HepG2 (cell line): ENCODE results near the gene ZCCHC24. TPM values are rescaled to one million over a fixed set of nuclear protein-coding genes. Genes with fewer than 3 reads are reported as not detected.

Source experiments
- ATAC-seq: fragments of 200-7000 bp; cut with Tn5 transposase; 3 replicates; pipeline ENCODE4 v1.9.1; 2020; ENCODE audit warnings: mild to moderate bottlenecking, moderate library complexity
- BruUV-seq: library from RNA; stranded (reverse); fragments of 400-500 nt; replicated peaks from 2 replicates; lab custom pipeline; 2021; lab: Mats Ljungman, UMichigan
- CTCF ChIA-PET: fragments of 300-600 bp; formaldehyde crosslinking; extraction: SDS; loops from one replicate; lab custom pipeline; 2021; ENCODE audit warnings: low total read pairs, inconsistent platforms, low intra/inter-chr PET ratio; lab: Yijun Ruan, JAX
- POLR2A ChIA-PET: fragments of 350-600 bp; sonication (Branson Sonifier 250); formaldehyde crosslinking; loops from one replicate; lab custom pipeline; 2020; ENCODE audit warnings: antibody characterized with exemption, inconsistent platforms; lab: Yijun Ruan, JAX
- DNase-seq: peaks from one replicate; pipeline ENCODE4 v3.0.0-alpha.2; 2015; ENCODE audit warnings: low spot score
- FAIRE-seq: peaks from 3 replicates; lab custom pipeline; 2011; peaks lifted over from hg19 to GRCh38; lab: Jason Lieb, UNC
- H2AFZ ChIP-seq: one replicate; pipeline ENCODE4 v1.6.1; 2011; ENCODE audit warnings: low read length, inconsistent platforms
- H3K27ac ChIP-seq: fragments of 300-600 bp; 3 replicates; pipeline ENCODE4 v1.8.0; 2011; ENCODE audit warnings: mixed run types, mild to moderate bottlenecking, mixed read lengths, low read length, inconsistent platforms; ENCODE audit not compliant: insufficient read depth; ENCODE audit errors: extremely low read length
- H3K27me3 ChIP-seq, 2 experiments: fragments of 200-600 bp in 1 of 2; 2 replicates in 1 of 2; 3 replicates in 1 of 2; pipeline versions ENCODE4 v1.6.0 to v1.8.0; 2011; ENCODE audit warnings: low read length in 2 of 2, mild to moderate bottlenecking in 2 of 2, moderate library complexity in 2 of 2, inconsistent platforms in 1 of 2; ENCODE audit not compliant: insufficient read depth in 2 of 2, control insufficient read depth in 1 of 2
- H3K36me3 ChIP-seq, 2 experiments: fragments of 200-600 bp in 1 of 2; replicated peaks in 1 of 2; 2 replicates in 1 of 2; 3 replicates in 1 of 2; pipeline versions ENCODE4 v1.5.1 to v1.8.0; 2011; ENCODE audit warnings: low read length in 2 of 2, inconsistent platforms in 1 of 2; ENCODE audit not compliant: insufficient read depth in 2 of 2, control insufficient read depth in 1 of 2
- H3K4me1 ChIP-seq: 2 replicates; pipeline ENCODE4 v1.5.1; 2012; ENCODE audit warnings: low read length, inconsistent platforms; ENCODE audit not compliant: insufficient read depth
- H3K4me2 ChIP-seq: 2 replicates; pipeline ENCODE4 v1.6.0; 2011; ENCODE audit warnings: low read depth, low read length, inconsistent platforms
- H3K4me3 ChIP-seq, 3 experiments: fragments of 200-600 bp in 1 of 3; sonication (generic), shearing (Covaris generic) in 1 of 3; replicated peaks in 1 of 3; 2 replicates each; pipeline ENCODE4 v1.5.1; 2011 to 2016; ENCODE audit warnings: low read length in 3 of 3, inconsistent platforms in 2 of 3, low read depth in 2 of 3, mild to moderate bottlenecking in 2 of 3, control low read depth in 1 of 3, mixed read lengths in 1 of 3; ENCODE audit not compliant: insufficient read depth in 1 of 3
- H3K79me2 ChIP-seq: one replicate; pipeline ENCODE4 v1.6.1; 2011; ENCODE audit warnings: low read length, inconsistent platforms; ENCODE audit not compliant: insufficient read depth
- H3K9ac ChIP-seq: 2 replicates; pipeline ENCODE4 v1.6.0; 2011; ENCODE audit warnings: mild to moderate bottlenecking, low read depth, low read length, inconsistent platforms; ENCODE audit not compliant: insufficient read depth
- H3K9me3 ChIP-seq: 2 replicates; pipeline ENCODE4 v1.5.1; 2012; ENCODE audit warnings: mild to moderate bottlenecking, low read length
- H4K20me1 ChIP-seq: 2 replicates; pipeline ENCODE4 v1.6.0; 2011; ENCODE audit warnings: inconsistent platforms, mild to moderate bottlenecking, low read length, moderate library complexity; ENCODE audit not compliant: insufficient read depth
- BRCA1 ChIP-seq: sonication (generic); formaldehyde crosslinking; IDR thresholded peaks from 2 replicates; pipeline ENCODE4 v1.4.0; 2020; ENCODE audit warnings: missing genetic modification reagents
- CHCHD3 ChIP-seq: sonication (generic); formaldehyde crosslinking; IDR thresholded peaks from 2 replicates; pipeline ENCODE4 v1.8.0; 2022; ENCODE audit warnings: mild to moderate bottlenecking, missing genetic modification reagents, moderate library complexity
- DMAP1 ChIP-seq: IDR thresholded peaks from 2 replicates; pipeline ENCODE4 v1.6.1; 2016
- FOXC1 ChIP-seq: sonication (generic); formaldehyde crosslinking; IDR thresholded peaks from 2 replicates; pipeline ENCODE4 v1.8.0; 2022; ENCODE audit warnings: mild to moderate bottlenecking, missing genetic modification reagents, borderline replicate concordance
- HNRNPH1 ChIP-seq: fragments of 200-400 bp; formaldehyde crosslinking; optimal IDR thresholded peaks from 2 replicates; pipeline ENCODE3; 2017; ENCODE audit warnings: mild to moderate bottlenecking, low read depth, low read length
- NONO ChIP-seq, 2 experiments: fragments of 450-650 bp in 1 of 2; sonication (generic) in 1 of 2; formaldehyde crosslinking in 1 of 2; IDR thresholded peaks in 1 of 2; conservative IDR thresholded peaks in 1 of 2; 2 replicates each; pipeline versions ENCODE4 v1.6.1 to v1.8.0; 2017 to 2022; ENCODE audit warnings: mild to moderate bottlenecking in 1 of 2, missing genetic modification reagents in 1 of 2, moderate library complexity in 1 of 2
- SRSF4 ChIP-seq: fragments of 200-400 bp; formaldehyde crosslinking; IDR thresholded peaks from one replicate; pipeline ENCODE4 v1.6.1; 2018; ENCODE audit warnings: mild to moderate bottlenecking, low read depth, low read length, moderate library complexity; ENCODE audit not compliant: poor library complexity, severe bottlenecking
- TEAD3 ChIP-seq: optimal IDR thresholded peaks from 2 replicates; pipeline ENCODE3; 2016; ENCODE audit warnings: borderline replicate concordance
- TFAP4 ChIP-seq: sonication (generic); IDR thresholded peaks from 2 replicates; pipeline ENCODE4 v1.6.1; 2016; ENCODE audit warnings: low read depth, borderline replicate concordance
- TSC22D2 ChIP-seq: sonication (generic); formaldehyde crosslinking; IDR thresholded peaks from 2 replicates; pipeline ENCODE4 v1.5.1; 2020; ENCODE audit warnings: missing genetic modification reagents, mild to moderate bottlenecking, borderline replicate concordance
- ZC3H4 ChIP-seq: sonication (generic); formaldehyde crosslinking; IDR thresholded peaks from 2 replicates; pipeline ENCODE4 v1.4.0; 2020; ENCODE audit warnings: missing genetic modification reagents, borderline replicate concordance
- ZFX ChIP-seq: sonication (generic); formaldehyde crosslinking; IDR thresholded peaks from 2 replicates; pipeline ENCODE4 v1.4.0; 2020; ENCODE audit warnings: mild to moderate bottlenecking, low read depth, missing genetic modification reagents, moderate library complexity
- ZNF180 ChIP-seq: sonication (generic); formaldehyde crosslinking; IDR thresholded peaks from 2 replicates; pipeline ENCODE4 v1.4.0; 2020; ENCODE audit warnings: low read depth, missing genetic modification reagents, borderline replicate concordance
- ZNF263 ChIP-seq: sonication (generic); formaldehyde crosslinking; IDR thresholded peaks from 2 replicates; pipeline ENCODE4 v1.4.0; 2020; ENCODE audit warnings: missing genetic modification reagents
- ZNF660 ChIP-seq: sonication (generic); formaldehyde crosslinking; IDR thresholded peaks from 2 replicates; pipeline ENCODE4 v1.5.1; 2020; ENCODE audit warnings: mild to moderate bottlenecking, low read depth, missing genetic modification reagents, borderline replicate concordance
- WGBS: methylation state at CpG from one replicate; pipeline ENCODE4 v1.1.6; 2017; ENCODE audit warnings: low lambda C conversion rate; 5-methylcytosine and 5-hydroxymethylcytosine counted together
- in situ Hi-C: cut with HindIII; loops from 2 replicates; pipeline ENCODE4 v1.10.0; 2017; ENCODE audit warnings: low pct_unique_long_range_greater_than_20kb; ENCODE audit not compliant: extremely low pct_ligation_motif_present
- intact Hi-C: fragments of 100-400 bp; cut with micrococcal nuclease; formaldehyde crosslinking; loops from one replicate; pipeline ENCODE4 v1.10.0; 2022; ENCODE audit not compliant: unreplicated experiment
- polyA plus RNA-seq, 8 experiments: library from polyadenylated mRNA; depleted of rRNA in 3 of 8; stranded (reverse) in 7 of 8; unstranded in 1 of 8; fragments of >200 nt; fragmentation: Illumina TruSeq in 4 of 8; extraction: Trizol in 4 of 8; gene quantifications; 2 replicates each; pipeline versions ENCODE4 v1.2.1 to v1.2.3, GENCODE V29; 2011 to 2016; ENCODE audit warnings: low read depth in 4 of 8, missing spikeins in 1 of 8, mixed read lengths in 1 of 8; ENCODE audit not compliant: insufficient read depth in 1 of 8
- total RNA-seq, 5 experiments: library from RNA; depleted of rRNA; stranded (reverse); fragments of >200 nt; fragmentation: Illumina TruSeq; extraction: Trizol; gene quantifications; 2 replicates each; pipeline ENCODE4 v1.2.3, GENCODE V29; 2016; ENCODE audit warnings: low read depth in 1 of 5
- TF ChIP-seq, protein P1 (sequence below): sonication (generic); formaldehyde crosslinking; conservative IDR thresholded peaks from 2 replicates; pipeline ENCODE4 v1.8.1; 2023; ENCODE audit warnings: missing genetic modification reagents
- TF ChIP-seq, protein P2 (sequence below): sonication (generic); formaldehyde crosslinking; IDR thresholded peaks from 2 replicates; pipeline ENCODE4 v1.4.0; 2020; ENCODE audit warnings: missing genetic modification reagents, low read depth, mild to moderate bottlenecking, borderline replicate concordance
- TF ChIP-seq, protein P3 (sequence below): sonication (generic); formaldehyde crosslinking; IDR thresholded peaks from 2 replicates; pipeline ENCODE4 v1.5.0; 2020; ENCODE audit warnings: mild to moderate bottlenecking, missing genetic modification reagents

Gene ZCCHC24
- total and polyA plus RNA-seq, 2 of the 13 experiments (the other 11 are each of a cell fraction or from before 2014, with no cell fraction given), result 3.1 to 7.9 TPM

DNA sequence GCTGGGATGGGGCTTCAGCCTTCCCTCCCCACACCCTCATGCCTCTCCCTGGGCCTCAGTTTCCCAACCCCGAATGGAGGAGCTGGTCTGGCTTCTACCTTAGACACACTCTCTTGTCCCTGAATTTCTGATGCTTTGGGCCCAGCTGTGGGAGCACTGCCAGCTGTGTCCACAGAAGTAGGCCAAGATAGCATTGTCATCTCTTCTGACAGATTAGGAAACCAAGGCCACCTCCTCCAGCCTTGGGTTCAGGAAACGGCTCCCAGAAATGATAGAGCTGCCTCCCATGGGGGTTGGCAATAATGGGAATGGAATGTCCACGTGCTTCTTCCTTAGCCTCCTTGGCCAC, 96.8 kb downstream of the ZCCHC24 start:
- Histone ChIP-seq H3K36me3 (peaks cover 31 to 49% of the 10 kb centered on the region in 2 experiments), H3K9me3 (no peaks in the 10 kb centered on the region), H2AFZ (no peak overlapping the region), H4K20me1 (peaks cover 45% of the 10 kb centered on the region), H3K9ac (peak overlapping the region; percentile 94), H3K27ac (peak overlapping the region; percentile 93), H3K4me1 (peaks cover 63% of the 10 kb centered on the region), H3K79me2 (peaks cover 36% of the 10 kb centered on the region), H3K4me2 (peak overlapping the region; percentile 96), H3K4me3 (peak overlapping the region; percentile 75 to 85 (median 78)), H3K27me3 (no peaks in the 10 kb centered on the region)
- ChIA-PET CTCF (no interaction called here), POLR2A (interaction anchor here (0.9 to 7.8 kb wide), 6 partner anchors 10 to 34 kb away, joined by 3 to 134 read pairs (median 8); no protein-coding TSS in a partner anchor)
- FAIRE-seq (no peak), DNase-seq (no peak), ATAC-seq (no peak)
- intact Hi-C loops, result loop anchor here (10.0 kb wide), 1 partner anchor 54 kb away; no protein-coding TSS in a partner anchor
- BruUV-seq, result no TSS peak
- 35% methylated on average over 2 of the region's 3 CpGs for WGBS
- in situ Hi-C loops, result no loop called here
- TF ChIP-seq TEAD3 (CRISPR knock-in tag) (no peak), TSC22D2 (no peak), NONO (IDR thresholded peaks at IDR 0.05) (no peak), NONO (CRISPR knock-in tag; conservative IDR thresholded peaks at IDR 0.05) (0 out of 2 replicates have a peak, but pooled peaks have one; percentile 5), ZNF660 (CRISPR knock-in tag) (no peak), SRSF4 (no peak), TFAP4 (peak; percentile 56; the same call in 1 of the 2 replicates), CHCHD3 (CRISPR knock-in tag) (no peak), ZC3H4 (no peak), FOXC1 (no peak), HNRNPH1 (no peak), DMAP1 (CRISPR knock-in tag) (no peak), ZNF180 (no peak), ZNF263 (peak; percentile 54; the same call in 1 of the 2 replicates), BRCA1 (no peak), ZFX (CRISPR knock-in tag) (no peak)
- TF ChIP-seq, protein P1, sequence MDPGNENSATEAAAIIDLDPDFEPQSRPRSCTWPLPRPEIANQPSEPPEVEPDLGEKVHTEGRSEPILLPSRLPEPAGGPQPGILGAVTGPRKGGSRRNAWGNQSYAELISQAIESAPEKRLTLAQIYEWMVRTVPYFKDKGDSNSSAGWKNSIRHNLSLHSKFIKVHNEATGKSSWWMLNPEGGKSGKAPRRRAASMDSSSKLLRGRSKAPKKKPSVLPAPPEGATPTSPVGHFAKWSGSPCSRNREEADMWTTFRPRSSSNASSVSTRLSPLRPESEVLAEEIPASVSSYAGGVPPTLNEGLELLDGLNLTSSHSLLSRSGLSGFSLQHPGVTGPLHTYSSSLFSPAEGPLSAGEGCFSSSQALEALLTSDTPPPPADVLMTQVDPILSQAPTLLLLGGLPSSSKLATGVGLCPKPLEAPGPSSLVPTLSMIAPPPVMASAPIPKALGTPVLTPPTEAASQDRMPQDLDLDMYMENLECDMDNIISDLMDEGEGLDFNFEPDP (CRISPR knock-in tag), result no peak
- TF ChIP-seq, protein P2, sequence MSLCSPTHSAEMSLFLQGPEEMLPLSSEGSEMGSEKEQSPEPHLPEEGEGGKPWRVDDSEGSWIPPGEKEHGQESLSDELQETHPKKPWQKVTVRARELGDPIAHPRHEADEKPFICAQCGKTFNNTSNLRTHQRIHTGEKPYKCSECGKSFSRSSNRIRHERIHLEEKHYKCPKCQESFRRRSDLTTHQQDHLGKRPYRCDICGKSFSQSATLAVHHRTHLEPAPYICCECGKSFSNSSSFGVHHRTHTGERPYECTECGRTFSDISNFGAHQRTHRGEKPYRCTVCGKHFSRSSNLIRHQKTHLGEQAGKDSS (CRISPR knock-in tag), result no peak
- TF ChIP-seq, protein P3, sequence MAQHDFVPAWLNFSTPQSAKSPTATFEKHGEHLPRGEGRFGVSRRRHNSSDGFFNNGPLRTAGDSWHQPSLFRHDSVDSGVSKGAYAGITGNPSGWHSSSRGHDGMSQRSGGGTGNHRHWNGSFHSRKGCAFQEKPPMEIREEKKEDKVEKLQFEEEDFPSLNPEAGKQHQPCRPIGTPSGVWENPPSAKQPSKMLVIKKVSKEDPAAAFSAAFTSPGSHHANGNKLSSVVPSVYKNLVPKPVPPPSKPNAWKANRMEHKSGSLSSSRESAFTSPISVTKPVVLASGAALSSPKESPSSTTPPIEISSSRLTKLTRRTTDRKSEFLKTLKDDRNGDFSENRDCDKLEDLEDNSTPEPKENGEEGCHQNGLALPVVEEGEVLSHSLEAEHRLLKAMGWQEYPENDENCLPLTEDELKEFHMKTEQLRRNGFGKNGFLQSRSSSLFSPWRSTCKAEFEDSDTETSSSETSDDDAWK (CRISPR knock-in tag), result no peak
